Endometrial microvascular endothelial cells (primary cell): ENCODE data around the gene PCDHA4. TPM values are rescaled to one million over a fixed set of nuclear protein-coding genes. Genes with fewer than 3 reads are reported as not detected.
"Not testable (repeated sequence)": the region's sequence is repeated elsewhere in the genome, so short reads cannot be mapped to it uniquely, and the experiment has no call there.

Source experiments
- in situ Hi-C: cut with HindIII; loops from 2 replicates; pipeline ENCODE4 v1.10.0; 2017; ENCODE audit warnings: low sequenced_read_pairs, low pct_unique_long_range_greater_than_20kb; ENCODE audit errors: inconsistent ontology term
- total RNA-seq: library from RNA; depleted of rRNA; stranded (reverse); fragments of >200 nt; gene quantifications from one replicate; pipeline ENCODE4 v1.2.3, GENCODE V29; 2015; ENCODE audit errors: inconsistent ontology term

Gene PCDHA4
- not detected for total RNA-seq

GRCh38 chr5:140806834-140807775 is at the start of gene PCDHA4:
TSS of gene PCDHA4 (plus strand) at chr5:140807068.
- in situ Hi-C loops: no loop called here

DNA sequence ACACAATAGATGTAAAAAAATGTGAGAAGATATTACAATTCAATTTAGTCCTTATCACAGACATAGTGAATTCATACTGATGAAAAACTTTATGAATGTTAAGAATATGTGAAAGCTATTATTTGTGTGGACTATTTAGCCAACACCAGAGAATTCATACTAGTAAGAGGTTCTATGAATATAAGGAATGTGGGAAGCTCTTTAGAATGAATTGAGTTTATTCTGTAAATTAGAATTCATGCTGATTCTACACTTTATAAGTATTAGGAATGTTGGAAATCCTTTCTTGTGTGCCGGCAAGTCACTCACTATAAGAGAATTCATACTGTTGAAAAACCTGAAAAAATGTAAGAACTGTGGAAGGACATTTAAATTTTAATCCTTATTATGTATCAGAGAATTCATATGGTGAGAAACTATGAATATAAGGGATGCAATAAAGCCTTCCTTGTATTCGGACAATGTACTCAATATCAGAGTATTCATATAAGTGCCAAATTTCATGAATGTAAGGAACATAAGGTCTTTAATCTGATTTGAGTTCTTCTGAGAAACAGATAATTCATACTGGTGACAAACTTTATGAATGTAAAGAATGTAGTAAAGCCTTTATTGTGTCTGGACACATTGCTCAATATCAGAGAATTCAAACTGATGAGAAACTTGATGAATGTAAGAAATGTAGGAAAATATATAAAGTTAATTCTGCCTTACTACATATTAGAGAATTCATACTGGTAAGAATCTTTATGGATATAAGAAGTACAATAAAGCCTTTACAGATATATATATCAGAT is 42.5 kb upstream of the PCDHA4 start:
- in situ Hi-C loops: no loop called here

GRCh38 chr5:140767444-140767843 is 39.4 kb upstream of the PCDHA4 start:
- in situ Hi-C loops: no loop called here

- in situ Hi-C loops: no loop called here
Observed at GRCh38 chr5:140780512-140780911, 26.4 kb upstream of the PCDHA4 start.

- in situ Hi-C loops: no loop called here
Observed at GRCh38 chr5:140785905-140786686, 20.8 kb upstream of the PCDHA4 start, which contains the start of gene PCDHA1. TSS of gene PCDHA1 (plus strand) at chr5:140786140.

GRCh38 chr5:140787422-140787821 is 19.4 kb upstream of the PCDHA4 start:
- in situ Hi-C loops: not testable (repeated sequence)

DNA sequence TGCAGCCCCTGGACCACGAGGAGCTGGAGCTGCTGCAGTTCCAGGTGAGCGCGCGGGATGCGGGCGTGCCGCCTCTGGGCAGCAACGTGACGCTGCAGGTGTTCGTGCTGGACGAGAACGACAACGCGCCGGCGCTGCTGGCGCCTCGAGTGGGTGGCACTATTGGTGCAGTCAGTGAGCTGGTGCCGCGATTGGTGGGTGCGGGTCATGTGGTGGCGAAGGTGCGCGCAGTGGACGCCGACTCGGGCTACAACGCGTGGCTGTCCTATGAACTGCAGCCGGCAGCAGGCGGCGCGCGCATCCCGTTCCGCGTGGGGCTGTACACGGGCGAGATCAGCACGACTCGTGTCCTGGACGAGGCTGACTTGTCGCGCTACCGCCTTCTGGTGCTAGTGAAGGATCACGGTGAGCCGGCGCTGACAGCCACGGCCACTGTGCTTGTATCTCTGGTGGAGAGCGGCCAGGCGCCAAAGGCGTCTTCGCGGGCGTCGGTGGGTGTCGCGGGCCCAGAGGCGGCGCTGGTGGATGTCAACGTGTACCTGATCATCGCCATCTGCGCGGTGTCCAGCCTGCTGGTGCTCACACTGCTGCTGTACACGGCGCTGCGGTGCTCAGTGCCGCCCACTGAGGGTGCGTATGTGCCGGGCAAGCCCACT is 18.9 kb upstream of the PCDHA4 start:
- in situ Hi-C loops: not testable (repeated sequence)

DNA sequence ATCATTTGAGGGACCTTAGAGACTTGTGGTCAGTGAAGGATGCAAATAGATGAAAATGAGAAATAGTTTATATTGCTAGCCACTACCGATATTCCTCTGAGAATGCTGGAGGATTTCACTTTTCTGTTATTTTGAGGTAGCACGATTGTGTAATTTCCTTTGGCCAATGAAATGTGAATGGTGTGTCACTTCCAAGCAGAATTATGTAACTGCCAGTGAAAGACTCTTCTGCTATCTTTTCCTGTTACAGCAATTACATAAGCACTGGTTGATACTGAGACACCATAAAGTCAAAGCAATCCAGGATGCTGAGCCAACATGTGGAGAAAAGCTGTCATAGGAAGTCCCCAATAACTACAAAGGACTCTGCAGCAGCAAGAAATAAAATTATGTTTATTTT is 15.8 kb upstream of the PCDHA4 start:
- in situ Hi-C loops: no loop called here

DNA sequence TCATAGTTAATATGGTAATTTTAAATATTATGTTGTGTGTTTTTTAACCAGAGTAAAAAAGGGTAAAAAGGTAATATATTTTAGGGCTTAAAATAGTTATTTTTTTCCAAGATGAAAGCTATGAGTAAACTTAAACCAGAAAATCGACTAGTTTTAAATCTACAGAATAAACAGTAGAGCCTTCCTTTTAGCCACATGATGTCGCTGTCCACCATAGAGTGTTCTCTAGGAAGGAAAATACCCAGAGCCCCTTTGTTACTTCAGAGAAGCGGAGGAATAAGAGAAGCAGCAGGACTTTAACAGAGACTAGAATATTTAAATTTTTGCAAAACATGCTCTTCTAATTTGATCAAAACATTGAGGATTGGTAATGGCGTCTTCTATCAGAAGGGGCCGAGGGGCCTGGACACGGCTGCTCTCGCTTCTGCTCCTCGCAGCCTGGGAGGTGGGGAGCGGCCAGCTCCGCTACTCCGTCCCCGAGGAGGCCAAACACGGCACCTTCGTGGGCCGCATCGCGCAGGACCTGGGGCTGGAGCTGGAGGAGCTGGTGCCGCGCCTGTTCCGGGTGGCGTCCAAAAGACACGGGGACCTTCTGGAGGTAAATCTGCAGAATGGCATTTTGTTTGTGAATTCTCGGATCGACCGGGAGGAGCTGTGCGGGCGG is 12.1 kb upstream of the PCDHA4 start, which contains the start of gene PCDHA2:
Gene PCDHA2, plus strand, starts transcription at position 258 of the 664 bp plus-strand sequence.
- in situ Hi-C loops: no loop called here

DNA sequence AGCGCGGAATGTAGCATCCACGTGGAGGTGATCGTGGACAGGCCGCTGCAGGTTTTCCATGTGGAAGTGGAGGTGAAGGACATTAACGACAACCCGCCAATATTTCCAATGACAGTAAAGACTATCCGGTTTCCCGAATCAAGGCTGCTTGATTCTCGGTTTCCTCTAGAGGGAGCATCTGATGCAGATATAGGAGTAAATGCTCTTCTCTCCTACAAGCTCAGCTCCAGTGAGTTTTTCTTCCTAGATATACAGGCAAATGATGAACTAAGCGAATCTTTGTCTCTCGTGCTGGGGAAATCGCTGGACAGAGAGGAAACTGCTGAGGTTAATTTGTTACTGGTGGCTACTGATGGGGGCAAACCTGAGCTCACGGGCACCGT is 11.6 kb upstream of the PCDHA4 start:
- in situ Hi-C loops: no loop called here

DNA sequence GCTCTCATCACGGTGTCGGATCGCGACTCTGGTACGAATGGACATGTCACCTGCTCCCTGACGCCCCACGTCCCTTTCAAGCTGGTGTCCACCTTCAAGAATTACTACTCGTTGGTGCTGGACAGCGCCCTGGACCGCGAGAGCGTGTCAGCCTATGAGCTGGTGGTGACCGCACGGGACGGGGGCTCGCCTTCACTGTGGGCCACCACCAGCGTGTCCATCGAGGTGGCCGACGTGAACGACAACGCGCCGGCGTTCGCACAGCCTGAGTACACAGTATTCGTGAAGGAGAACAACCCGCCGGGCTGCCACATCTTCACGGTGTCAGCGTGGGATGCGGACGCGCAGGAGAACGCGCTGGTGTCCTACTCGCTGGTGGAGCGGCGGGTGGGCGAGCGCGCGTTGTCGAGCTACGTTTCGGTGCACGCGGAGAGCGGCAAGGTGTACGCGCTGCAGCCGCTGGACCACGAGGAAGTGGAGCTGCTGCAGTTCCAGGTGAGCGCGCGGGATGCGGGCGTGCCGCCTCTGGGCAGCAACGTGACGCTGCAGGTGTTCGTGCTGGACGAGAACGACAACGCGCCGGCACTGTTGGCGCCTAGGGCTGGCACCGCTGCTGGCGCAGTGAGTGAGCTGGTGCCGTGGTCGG is 10.7 kb upstream of the PCDHA4 start:
- in situ Hi-C loops: not testable (repeated sequence)

DNA sequence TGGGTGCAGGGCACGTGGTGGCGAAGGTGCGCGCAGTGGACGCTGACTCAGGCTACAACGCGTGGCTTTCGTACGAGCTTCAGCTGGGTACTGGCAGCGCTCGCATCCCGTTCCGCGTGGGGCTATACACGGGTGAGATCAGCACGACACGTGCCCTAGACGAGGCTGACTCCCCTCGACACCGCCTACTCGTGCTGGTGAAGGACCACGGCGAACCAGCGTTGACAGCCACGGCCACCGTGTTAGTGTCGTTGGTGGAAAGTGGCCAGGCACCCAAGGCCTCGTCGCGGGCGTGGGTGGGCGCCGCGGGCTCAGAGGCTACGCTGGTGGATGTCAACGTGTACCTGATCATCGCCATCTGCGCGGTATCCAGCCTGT is 10.2 kb upstream of the PCDHA4 start:
- in situ Hi-C loops: no loop called here

DNA sequence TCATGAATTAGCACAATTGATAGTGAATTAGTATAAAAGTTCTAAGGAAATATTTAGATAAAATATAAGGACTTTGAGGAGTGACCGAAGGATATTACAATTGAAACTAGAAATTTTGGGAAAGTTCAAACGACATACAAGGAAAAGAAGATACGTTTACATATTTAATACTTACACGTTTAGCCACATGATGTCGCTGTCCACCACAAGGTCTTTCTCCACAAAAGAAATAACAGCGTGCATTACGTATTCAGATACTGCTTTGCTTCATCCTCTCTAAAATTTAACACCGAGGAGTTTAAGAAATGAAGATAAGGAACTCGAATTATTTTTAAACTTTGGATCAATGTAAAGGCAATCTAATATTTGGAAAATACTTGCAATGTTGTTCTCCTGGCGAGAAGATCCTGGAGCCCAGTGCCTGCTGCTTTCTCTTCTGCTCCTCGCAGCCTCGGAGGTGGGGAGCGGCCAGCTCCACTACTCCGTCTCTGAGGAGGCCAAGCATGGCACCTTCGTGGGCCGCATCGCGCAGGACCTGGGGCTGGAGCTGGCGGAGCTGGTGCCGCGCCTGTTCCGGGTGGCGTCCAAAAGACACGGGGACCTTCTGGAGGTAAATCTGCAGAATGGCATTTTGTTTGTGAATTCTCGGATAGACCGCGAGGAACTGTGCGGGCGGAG is 5.9 kb upstream of the PCDHA4 start, which contains the start of gene PCDHA3:
Gene PCDHA3, plus strand, starts transcription at position 242 of the 678 bp plus-strand sequence.
- in situ Hi-C loops: no loop called here

- in situ Hi-C loops: no loop called here
Observed at GRCh38 chr5:140801494-140801841, 5.4 kb upstream of the PCDHA4 start.

DNA sequence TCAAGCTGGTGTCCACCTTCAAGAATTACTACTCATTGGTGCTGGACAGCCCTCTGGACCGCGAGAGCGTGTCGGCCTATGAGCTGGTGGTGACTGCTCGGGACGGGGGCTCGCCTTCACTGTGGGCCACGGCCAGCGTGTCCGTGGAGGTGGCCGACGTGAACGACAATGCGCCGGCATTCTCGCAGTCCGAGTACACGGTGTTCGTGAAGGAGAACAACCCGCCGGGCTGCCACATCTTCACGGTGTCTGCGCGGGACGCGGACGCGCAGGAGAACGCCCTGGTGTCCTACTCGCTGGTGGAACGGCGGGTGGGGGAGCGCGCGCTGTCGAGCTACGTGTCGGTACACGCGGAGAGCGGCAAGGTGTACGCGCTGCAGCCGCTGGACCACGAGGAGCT is 4.5 kb upstream of the PCDHA4 start:
- in situ Hi-C loops: not testable (repeated sequence)

- in situ Hi-C loops: no loop called here
Observed at GRCh38 chr5:140802781-140803271, 4.0 kb upstream of the PCDHA4 start.
